WERI-Rb-1 (cell line): ENCODE results near the gene ST14.

Experiments used
- DNase-seq: peaks from one replicate; pipeline ENCODE4 v3.0.0-alpha.2; 2020
- H3K27ac ChIP-seq: fragments of 250-450 bp; sonication (Bioruptor Pico); 2 replicates; pipeline ENCODE4 v1.5.1; 2020; ENCODE audit warnings: mild to moderate bottlenecking, moderate library complexity
- H3K27me3 ChIP-seq: fragments of 250-450 bp; sonication (Bioruptor Pico); 2 replicates; pipeline ENCODE4 v1.5.1; 2021; ENCODE audit warnings: mild to moderate bottlenecking, low read depth, moderate library complexity; ENCODE audit not compliant: insufficient read depth, severe bottlenecking
- H3K36me3 ChIP-seq: fragments of 250-450 bp; sonication (Bioruptor Pico); 2 replicates; pipeline ENCODE4 v1.5.1; 2020; ENCODE audit warnings: mild to moderate bottlenecking, moderate library complexity
- H3K4me3 ChIP-seq: 2 replicates; pipeline ENCODE4 v1.5.1; 2011; ENCODE audit warnings: low read depth, mild to moderate bottlenecking, control low read depth, low read length
- H3K9me3 ChIP-seq: fragments of 250-450 bp; sonication (Bioruptor Pico); 2 replicates; pipeline ENCODE4 v1.5.1; 2021; ENCODE audit warnings: mild to moderate bottlenecking, moderate library complexity; ENCODE audit not compliant: severe bottlenecking
- TF ChIP-seq, protein P1 (sequence below): IDR thresholded peaks from 2 replicates; pipeline ENCODE4 v1.5.1; 2011; ENCODE audit warnings: low read depth, mild to moderate bottlenecking, control low read depth, inconsistent platforms, low read length

ST14 gene

DNA sequence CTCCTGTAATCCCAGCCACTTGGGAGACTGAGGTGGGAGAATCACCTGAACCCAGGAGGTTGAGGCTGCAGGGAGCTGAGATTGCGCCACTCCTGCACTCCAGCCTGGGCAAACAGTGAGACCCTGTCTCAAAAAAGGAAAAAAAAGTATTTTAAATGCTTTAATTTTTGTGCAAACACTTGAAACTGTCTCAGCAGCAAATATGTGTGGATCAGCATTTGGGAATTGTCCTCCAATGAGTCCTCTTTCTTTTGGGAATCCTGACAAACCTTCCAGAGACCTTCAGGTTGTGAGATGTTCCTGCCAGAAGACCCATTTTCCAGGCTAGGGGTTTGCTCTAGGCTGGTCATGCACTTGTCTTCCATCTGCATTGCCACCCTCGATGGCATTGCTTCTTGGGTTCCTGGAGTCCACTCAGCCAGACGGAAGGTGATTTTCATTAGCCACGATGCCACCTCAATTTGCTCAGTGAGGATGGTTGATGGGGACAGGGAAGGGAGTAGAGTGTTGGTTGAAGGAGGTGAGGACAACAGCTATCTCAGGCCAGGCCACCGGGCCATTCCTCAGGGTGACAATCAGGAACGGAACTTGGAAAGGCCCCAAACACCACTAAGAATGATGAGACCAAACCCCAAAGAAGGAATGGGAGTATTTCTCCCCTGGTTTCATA is 55.4 kb downstream of the ST14 start:
- no peak overlapping the region for H3K27ac ChIP-seq
- no peak for DNase-seq
- H3K9me3 ChIP-seq: no peaks in the 10 kb centered on the region
- H3K36me3 ChIP-seq: no peaks in the 10 kb centered on the region
- H3K4me3 ChIP-seq: no peak overlapping the region
- TF ChIP-seq, protein P1, sequence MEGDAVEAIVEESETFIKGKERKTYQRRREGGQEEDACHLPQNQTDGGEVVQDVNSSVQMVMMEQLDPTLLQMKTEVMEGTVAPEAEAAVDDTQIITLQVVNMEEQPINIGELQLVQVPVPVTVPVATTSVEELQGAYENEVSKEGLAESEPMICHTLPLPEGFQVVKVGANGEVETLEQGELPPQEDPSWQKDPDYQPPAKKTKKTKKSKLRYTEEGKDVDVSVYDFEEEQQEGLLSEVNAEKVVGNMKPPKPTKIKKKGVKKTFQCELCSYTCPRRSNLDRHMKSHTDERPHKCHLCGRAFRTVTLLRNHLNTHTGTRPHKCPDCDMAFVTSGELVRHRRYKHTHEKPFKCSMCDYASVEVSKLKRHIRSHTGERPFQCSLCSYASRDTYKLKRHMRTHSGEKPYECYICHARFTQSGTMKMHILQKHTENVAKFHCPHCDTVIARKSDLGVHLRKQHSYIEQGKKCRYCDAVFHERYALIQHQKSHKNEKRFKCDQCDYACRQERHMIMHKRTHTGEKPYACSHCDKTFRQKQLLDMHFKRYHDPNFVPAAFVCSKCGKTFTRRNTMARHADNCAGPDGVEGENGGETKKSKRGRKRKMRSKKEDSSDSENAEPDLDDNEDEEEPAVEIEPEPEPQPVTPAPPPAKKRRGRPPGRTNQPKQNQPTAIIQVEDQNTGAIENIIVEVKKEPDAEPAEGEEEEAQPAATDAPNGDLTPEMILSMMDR: no peak
- H3K27me3 ChIP-seq: no peaks in the 10 kb centered on the region

DNA sequence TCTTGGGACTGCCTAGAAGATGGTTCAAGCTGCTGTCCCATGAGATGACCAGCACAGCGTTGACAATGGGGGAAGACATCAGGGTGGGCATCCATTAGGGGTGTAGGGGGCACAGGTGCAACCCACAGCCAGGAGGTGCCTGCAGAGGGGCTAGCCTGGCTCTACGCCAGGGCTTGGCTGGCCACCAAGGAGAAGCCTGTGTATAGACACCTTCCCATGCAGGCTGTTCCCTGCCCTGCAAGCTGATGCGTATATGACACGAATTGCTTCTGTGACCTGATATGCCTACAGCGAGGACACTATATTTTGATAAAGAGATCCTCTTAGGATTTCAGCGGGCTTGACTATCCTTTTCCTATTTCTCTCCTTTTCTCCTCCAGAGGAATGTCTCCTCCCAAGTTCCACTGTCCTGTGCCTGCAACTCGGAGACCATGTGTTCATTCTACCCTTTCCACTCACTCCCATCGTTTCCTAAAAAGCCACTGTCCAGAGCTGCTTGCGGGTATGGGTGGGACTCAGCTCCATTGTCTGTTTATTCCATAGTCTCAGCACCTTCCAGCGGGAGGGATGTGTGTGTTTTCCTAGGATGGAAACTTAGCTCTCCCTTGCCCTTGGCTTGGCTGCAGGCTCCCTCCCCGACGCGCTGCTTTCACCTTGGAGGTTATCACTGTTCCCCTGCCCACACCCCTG is 56.1 kb downstream of the ST14 start:
- TF ChIP-seq, protein P1: no peak
- H3K9me3 ChIP-seq: no peaks in the 10 kb centered on the region
- no peak overlapping the region for H3K27ac ChIP-seq
- no peak for DNase-seq
- H3K4me3 ChIP-seq: no peak overlapping the region
- no peaks in the 10 kb centered on the region for H3K27me3 ChIP-seq
- no peaks in the 10 kb centered on the region for H3K36me3 ChIP-seq

DNA sequence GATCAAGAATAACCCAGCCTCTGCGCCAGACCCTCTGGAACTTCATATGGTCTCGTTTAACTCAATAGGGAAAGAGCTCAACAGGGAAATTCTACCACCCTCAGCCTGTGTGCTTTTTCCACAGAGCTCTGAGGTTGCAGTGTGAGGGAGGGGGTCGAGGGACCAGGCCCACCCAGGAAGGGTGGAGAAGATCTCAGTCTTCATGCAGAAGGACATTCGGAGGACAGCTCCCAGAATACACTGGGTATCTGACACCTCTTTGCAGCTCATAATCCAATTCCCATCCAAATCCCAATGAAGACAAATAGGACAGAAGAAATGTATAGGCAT is 56.6 kb downstream of the ST14 start:
- TF ChIP-seq, protein P1: no peak
- no peaks in the 10 kb centered on the region for H3K9me3 ChIP-seq
- no peaks in the 10 kb centered on the region for H3K27me3 ChIP-seq
- no peaks in the 10 kb centered on the region for H3K36me3 ChIP-seq
- no peak overlapping the region for H3K27ac ChIP-seq
- no peak overlapping the region for H3K4me3 ChIP-seq
- no peak for DNase-seq

DNA sequence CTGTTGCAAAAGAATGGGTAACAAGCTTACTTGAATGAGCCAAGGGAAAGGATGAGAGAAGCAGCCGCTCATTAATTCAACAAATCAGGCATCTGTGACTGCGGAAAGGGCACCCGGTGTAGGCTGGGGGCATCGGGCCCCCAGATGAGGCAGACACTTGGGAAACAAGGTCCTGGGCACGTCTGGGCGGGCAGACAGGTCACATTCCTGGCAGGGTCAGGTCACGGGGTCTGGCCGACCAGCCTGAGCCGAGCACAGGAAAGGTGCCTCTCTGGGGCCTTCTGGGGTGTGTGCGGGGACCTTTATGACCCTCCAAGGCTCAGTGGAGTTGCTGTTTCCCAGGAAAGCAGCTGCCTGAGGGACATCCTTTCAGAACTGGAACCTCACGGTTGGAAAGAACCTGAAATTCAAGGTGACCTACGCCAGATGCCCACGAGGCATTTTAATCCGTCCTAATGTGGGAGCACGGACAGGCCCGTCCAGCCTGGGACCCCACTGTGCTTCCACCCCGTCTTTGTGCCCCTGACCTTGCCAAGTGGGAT is 57.1 kb downstream of the ST14 start:
- no peaks in the 10 kb centered on the region for H3K9me3 ChIP-seq
- H3K4me3 ChIP-seq: no peak overlapping the region
- no peaks in the 10 kb centered on the region for H3K36me3 ChIP-seq
- H3K27me3 ChIP-seq: no peaks in the 10 kb centered on the region
- no peak overlapping the region for H3K27ac ChIP-seq
- TF ChIP-seq, protein P1: no peak
- DNase-seq: no peak

DNA sequence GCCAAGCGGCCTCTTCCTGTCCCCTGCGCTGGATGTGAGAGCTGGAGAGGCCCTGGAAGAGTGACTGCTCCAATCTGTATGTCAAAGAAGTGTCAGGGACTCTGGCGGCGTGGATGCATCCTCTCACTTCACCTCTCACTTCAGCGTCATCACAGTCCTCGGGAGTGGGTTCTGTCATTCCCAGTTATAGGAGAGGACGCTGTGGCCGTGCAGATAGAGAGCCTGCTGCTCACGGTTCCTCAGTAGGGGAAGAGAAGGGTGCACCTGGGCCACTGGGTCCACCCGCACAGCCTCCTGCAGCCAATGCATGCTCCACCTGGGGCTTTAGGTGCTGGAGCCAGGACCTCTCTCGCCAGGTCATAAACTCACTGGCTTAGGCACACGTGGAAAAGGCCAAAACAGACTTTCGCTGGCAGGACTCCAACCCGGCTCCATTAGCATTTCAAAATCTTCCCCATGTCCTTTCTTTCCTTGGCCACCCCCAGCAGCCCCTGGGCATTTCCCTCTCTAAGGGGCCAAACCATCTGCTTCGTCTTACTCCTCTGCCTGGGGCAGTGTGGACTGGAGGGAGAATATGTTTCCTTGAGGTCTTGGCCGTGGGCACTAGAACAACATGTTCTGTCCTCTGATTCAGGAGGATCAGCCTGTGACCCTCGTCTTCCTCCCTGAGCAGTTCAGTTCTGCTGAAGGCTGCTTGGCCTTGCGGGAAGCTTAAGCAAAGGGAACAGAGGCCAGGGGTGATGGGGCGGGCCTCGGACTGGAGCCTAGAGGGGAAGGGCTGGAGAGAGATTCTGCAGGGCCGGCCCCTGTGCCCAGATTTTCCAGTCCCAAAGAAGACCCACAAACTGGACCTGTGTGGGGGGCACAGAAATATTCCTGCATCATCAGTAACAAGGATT is 57.8 kb downstream of the ST14 start:
- TF ChIP-seq, protein P1: no peak
- H3K4me3 ChIP-seq: no peak overlapping the region
- no peaks in the 10 kb centered on the region for H3K27me3 ChIP-seq
- H3K27ac ChIP-seq: no peak overlapping the region
- H3K36me3 ChIP-seq: no peaks in the 10 kb centered on the region
- no peaks in the 10 kb centered on the region for H3K9me3 ChIP-seq
- DNase-seq: no peak
